Mesendoderm (in vitro differentiated cells): ENCODE data around the gene MAP6.

Experiments used
- DNase-seq: peaks from one replicate; pipeline ENCODE4 v3.0.0; 2013
- H2AK5ac ChIP-seq: 2 replicates; pipeline ENCODE4 v1.6.1; 2013; ENCODE audit warnings: low read length, inconsistent platforms
- H2BK120ac ChIP-seq: 2 replicates; pipeline ENCODE4 v1.6.1; 2013; ENCODE audit warnings: low read depth, mild to moderate bottlenecking, low read length, moderate library complexity, mixed read lengths
- H2BK15ac ChIP-seq: replicated peaks from 2 replicates; pipeline ENCODE4 v1.6.1; 2013; ENCODE audit warnings: low read depth, mild to moderate bottlenecking, moderate library complexity
- H2BK5ac ChIP-seq: 2 replicates; pipeline ENCODE4 v1.6.1; 2013; ENCODE audit warnings: low read length, inconsistent platforms
- H3K18ac ChIP-seq: 2 replicates; pipeline ENCODE4 v1.6.1; 2013; ENCODE audit warnings: mild to moderate bottlenecking, low read length, mixed read lengths
- H3K23ac ChIP-seq: one replicate; pipeline ENCODE4 v1.6.1; 2013; ENCODE audit warnings: low read length
- H3K27ac ChIP-seq: 2 replicates; pipeline ENCODE4 v1.5.1; 2013; ENCODE audit warnings: low read depth, mild to moderate bottlenecking, inconsistent platforms, low read length, moderate library complexity
- H3K27me3 ChIP-seq: 2 replicates; pipeline ENCODE4 v1.6.1; 2013; ENCODE audit warnings: low read length, control low read depth, mild to moderate bottlenecking, inconsistent platforms; ENCODE audit not compliant: insufficient read depth, poor library complexity
- H3K36me3 ChIP-seq: 2 replicates; pipeline ENCODE4 v1.6.1; 2013; ENCODE audit warnings: low read length, inconsistent platforms; ENCODE audit not compliant: control insufficient read depth, insufficient read depth
- H3K4ac ChIP-seq: one replicate; pipeline ENCODE4 v1.6.1; 2013; ENCODE audit warnings: low read depth, mild to moderate bottlenecking, low read length, moderate library complexity
- H3K4me1 ChIP-seq: 2 replicates; pipeline ENCODE4 v1.6.1; 2013; ENCODE audit warnings: low read depth, low read length, inconsistent platforms; ENCODE audit not compliant: control insufficient read depth
- H3K4me2 ChIP-seq: 2 replicates; pipeline ENCODE4 v1.6.1; 2013; ENCODE audit warnings: low read length
- H3K4me3 ChIP-seq: 2 replicates; pipeline ENCODE4 v1.5.1; 2013; ENCODE audit warnings: mild to moderate bottlenecking, low read length
- H3K56ac ChIP-seq: one replicate; pipeline ENCODE4 v1.6.1; 2013; ENCODE audit warnings: low read length
- H3K79me1 ChIP-seq: 2 replicates; pipeline ENCODE4 v1.6.1; 2013; ENCODE audit warnings: low read length, inconsistent platforms
- H3K79me2 ChIP-seq: 2 replicates; pipeline ENCODE4 v1.6.1; 2013; ENCODE audit warnings: mild to moderate bottlenecking, low read length; ENCODE audit not compliant: control insufficient read depth, insufficient read depth
- H3K9ac ChIP-seq: 2 replicates; pipeline ENCODE4 v1.6.1; 2013; ENCODE audit warnings: low read length, inconsistent platforms
- H4K5ac ChIP-seq: one replicate; pipeline ENCODE4 v1.6.1; 2013; ENCODE audit warnings: low read length
- H4K8ac ChIP-seq: one replicate; pipeline ENCODE4 v1.6.1; 2013; ENCODE audit warnings: low read depth, mild to moderate bottlenecking, control low read depth, low read length, moderate library complexity
- WGBS: extraction: QIAGEN DNeasy Blood & Tissue Kit; methylation state at CpG from one replicate; pipeline ENCODE4 v1.1.7; 2013; ENCODE audit warnings: low lambda C conversion rate, missing lambda C conversion rate; ENCODE audit not compliant: insufficient coverage; ENCODE audit errors: extremely low coverage; 5-methylcytosine and 5-hydroxymethylcytosine counted together

Gene MAP6

DNA sequence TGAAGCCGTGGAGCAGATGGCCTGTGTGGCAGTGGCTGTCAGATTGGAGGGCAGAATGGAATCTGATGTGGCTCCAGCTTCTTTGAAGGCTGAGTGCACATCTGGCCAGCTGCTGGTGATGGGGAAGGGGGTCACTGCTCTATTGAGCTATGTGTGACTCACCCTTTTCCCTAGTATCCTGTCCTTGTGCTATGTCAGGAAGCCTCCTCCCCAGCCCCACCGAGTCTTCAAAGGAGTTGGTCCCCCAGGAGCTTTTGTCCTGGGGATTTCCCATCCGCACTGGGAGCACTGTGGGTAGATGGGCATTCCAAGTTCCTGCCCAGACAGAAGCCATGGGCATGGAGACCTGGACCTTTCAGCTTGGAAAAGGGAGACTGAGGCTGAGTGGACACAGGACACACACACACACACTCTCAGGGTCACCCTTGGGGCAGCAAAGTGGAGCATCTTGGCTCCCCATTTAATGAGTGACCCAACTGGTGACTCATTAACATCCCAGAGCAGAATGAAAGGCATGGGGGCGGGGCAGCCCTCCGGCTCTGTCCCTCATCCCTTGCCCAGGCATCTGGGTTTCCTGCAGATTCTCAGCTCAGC lies 103.5 kb downstream of the MAP6 start:
- Histone ChIP-seq H3K36me3 (peaks cover 37% of the 10 kb centered on the region), H2BK5ac (no peak overlapping the region), H3K9ac (peak overlapping the region; percentile 94), H3K27me3 (no peaks in the 10 kb centered on the region), H3K4me3 (no peak overlapping the region), H3K79me2 (peaks cover 61% of the 10 kb centered on the region), H3K4me1 (peaks cover 23% of the 10 kb centered on the region), H2BK120ac (no peak overlapping the region), H3K18ac (no peak overlapping the region), H3K4me2 (peak overlapping the region; percentile 100), H2BK15ac (no peak overlapping the region), H3K56ac (peak overlapping the region; percentile 95), H3K23ac (peak overlapping the region; percentile 66), H3K79me1 (peaks cover 31% of the 10 kb centered on the region), H3K4ac (no peak overlapping the region), H4K8ac (no peak overlapping the region), H2AK5ac (no peak overlapping the region), H4K5ac (no peak overlapping the region), H3K27ac (no peak overlapping the region)
- no CpG with 5 or more reads among the region's 5 CpGs for WGBS
- peak; percentile 54 for DNase-seq

- peak overlapping the region; percentile 86 for H3K4me3 ChIP-seq
- WGBS: no CpG with 5 or more reads among the region's 9 CpGs
- H2BK120ac ChIP-seq: no peak overlapping the region
- H3K56ac ChIP-seq: peak overlapping the region; percentile 95
- peak overlapping the region; percentile 82 for H3K4ac ChIP-seq
- DNase-seq: peak; percentile 98
- peaks cover 27% of the 10 kb centered on the region for H3K4me1 ChIP-seq
- peak overlapping the region; percentile 94 for H3K9ac ChIP-seq
- peak overlapping the region; percentile 95 for H3K27ac ChIP-seq
- peaks cover 25% of the 10 kb centered on the region for H3K79me1 ChIP-seq
- H3K36me3 ChIP-seq: peaks cover 29% of the 10 kb centered on the region
- peak overlapping the region; percentile 12 for H4K5ac ChIP-seq
- no peak overlapping the region for H2BK15ac ChIP-seq
- H2BK5ac ChIP-seq: peak overlapping the region; percentile 95
- H2AK5ac ChIP-seq: peak overlapping the region; percentile 92
- peak overlapping the region; percentile 88 for H3K18ac ChIP-seq
- no peaks in the 10 kb centered on the region for H3K27me3 ChIP-seq
- H4K8ac ChIP-seq: no peak overlapping the region
- peak overlapping the region; percentile 100 for H3K4me2 ChIP-seq
- peaks cover 61% of the 10 kb centered on the region for H3K79me2 ChIP-seq
- H3K23ac ChIP-seq: peak overlapping the region; percentile 75
Measured at GRCh38 chr11:75563978-75564552, 104.8 kb downstream of the MAP6 start.

- Histone ChIP-seq H3K23ac (peak overlapping the region; percentile 32), H3K79me2 (peaks cover 59% of the 10 kb centered on the region), H3K56ac (peak overlapping the region; percentile 95), H2BK15ac (no peak overlapping the region), H2AK5ac (peak overlapping the region; percentile 93), H3K18ac (peak overlapping the region; percentile 88), H2BK120ac (peak overlapping the region; percentile 32), H3K79me1 (peaks cover 22% of the 10 kb centered on the region), H4K5ac (peak overlapping the region; percentile 12), H3K4ac (peak overlapping the region; percentile 82), H4K8ac (no peak overlapping the region), H3K4me1 (peaks cover 31% of the 10 kb centered on the region), H3K4me2 (peak overlapping the region; percentile 100), H3K4me3 (peak overlapping the region; percentile 86), H3K36me3 (peaks cover 25% of the 10 kb centered on the region), H2BK5ac (peak overlapping the region; percentile 95), H3K9ac (peak overlapping the region; percentile 94), H3K27me3 (no peaks in the 10 kb centered on the region), H3K27ac (peak overlapping the region; percentile 95)
- WGBS: no CpG with 5 or more reads among the region's 5 CpGs
- DNase-seq: no peak
Measured at GRCh38 chr11:75563501-75563977, 105.3 kb downstream of the MAP6 start.

- no peak overlapping the region for H2BK120ac ChIP-seq
- peak; percentile 97 for DNase-seq
- peaks cover 57% of the 10 kb centered on the region for H3K79me2 ChIP-seq
- H3K23ac ChIP-seq: peak overlapping the region; percentile 20
- no peaks in the 10 kb centered on the region for H3K27me3 ChIP-seq
- H3K4me3 ChIP-seq: peak overlapping the region; percentile 86
- H2BK5ac ChIP-seq: peak overlapping the region; percentile 77
- H3K56ac ChIP-seq: peak overlapping the region; percentile 95
- H3K18ac ChIP-seq: peak overlapping the region; percentile 88
- H2BK15ac ChIP-seq: no peak overlapping the region
- H3K79me1 ChIP-seq: peaks cover 18% of the 10 kb centered on the region
- H3K4ac ChIP-seq: peak overlapping the region; percentile 82
- H3K4me2 ChIP-seq: peak overlapping the region; percentile 100
- no peak overlapping the region for H4K8ac ChIP-seq
- peak overlapping the region; percentile 93 for H2AK5ac ChIP-seq
- H3K27ac ChIP-seq: peak overlapping the region; percentile 95
- peaks cover 21% of the 10 kb centered on the region for H3K36me3 ChIP-seq
- H3K9ac ChIP-seq: peak overlapping the region; percentile 94
- no CpG with 5 or more reads among the region's 16 CpGs for WGBS
- peaks cover 33% of the 10 kb centered on the region for H3K4me1 ChIP-seq
- no peak overlapping the region for H4K5ac ChIP-seq
Measured at GRCh38 chr11:75562836-75563484, 105.9 kb downstream of the MAP6 start.

- peak; percentile 96 for DNase-seq
- Histone ChIP-seq H3K4me1 (peaks cover 40% of the 10 kb centered on the region), H2BK5ac (peak within 1 kb of the TSS; percentile 81)
Measured at GRCh38 chr11:75562048-75562835, 106.6 kb downstream of the MAP6 start, which contains the start of gene SERPINH1. TSS of gene SERPINH1 (plus strand) at chr11:75562253. CDS start at chr11:75566350, 4,097 bp downstream.

More at GRCh38 chr11:75562048-75562835, 106.6 kb downstream of the MAP6 start, which contains the start of gene SERPINH1:
- Histone ChIP-seq H4K5ac (no peak within 1 kb of the TSS), H2AK5ac (peak within 1 kb of the TSS; percentile 93), H3K79me1 (peaks cover 14% of the 10 kb centered on the region), H3K79me2 (peaks cover 51% of the 10 kb centered on the region), H3K23ac (peak within 1 kb of the TSS; percentile 51), H3K4me3 (peak within 1 kb of the TSS; percentile 86), H3K27me3 (no peaks in the 10 kb centered on the region), H3K4me2 (peak within 1 kb of the TSS; percentile 100), H4K8ac (peak within 1 kb of the TSS; percentile 93), H3K27ac (peak within 1 kb of the TSS; percentile 95), H3K4ac (peak within 1 kb of the TSS; percentile 96), H3K9ac (peak within 1 kb of the TSS; percentile 94), H3K36me3 (peaks cover 17% of the 10 kb centered on the region), H3K18ac (peak within 1 kb of the TSS; percentile 93), H2BK15ac (no peak within 1 kb of the TSS), H3K56ac (peak within 1 kb of the TSS; percentile 95), H2BK120ac (peak within 1 kb of the TSS; percentile 69)
- WGBS: no CpG with 5 or more reads among the region's 51 CpGs
